Measurements from ENCODE around the gene SPPL2A. TPM values are rescaled to one million over a fixed set of nuclear protein-coding genes. Genes with fewer than 3 reads are reported as not detected.

Gene SPPL2A
- total RNA-seq, 1 donor from 2014 or later, result 76.7 TPM

DNA sequence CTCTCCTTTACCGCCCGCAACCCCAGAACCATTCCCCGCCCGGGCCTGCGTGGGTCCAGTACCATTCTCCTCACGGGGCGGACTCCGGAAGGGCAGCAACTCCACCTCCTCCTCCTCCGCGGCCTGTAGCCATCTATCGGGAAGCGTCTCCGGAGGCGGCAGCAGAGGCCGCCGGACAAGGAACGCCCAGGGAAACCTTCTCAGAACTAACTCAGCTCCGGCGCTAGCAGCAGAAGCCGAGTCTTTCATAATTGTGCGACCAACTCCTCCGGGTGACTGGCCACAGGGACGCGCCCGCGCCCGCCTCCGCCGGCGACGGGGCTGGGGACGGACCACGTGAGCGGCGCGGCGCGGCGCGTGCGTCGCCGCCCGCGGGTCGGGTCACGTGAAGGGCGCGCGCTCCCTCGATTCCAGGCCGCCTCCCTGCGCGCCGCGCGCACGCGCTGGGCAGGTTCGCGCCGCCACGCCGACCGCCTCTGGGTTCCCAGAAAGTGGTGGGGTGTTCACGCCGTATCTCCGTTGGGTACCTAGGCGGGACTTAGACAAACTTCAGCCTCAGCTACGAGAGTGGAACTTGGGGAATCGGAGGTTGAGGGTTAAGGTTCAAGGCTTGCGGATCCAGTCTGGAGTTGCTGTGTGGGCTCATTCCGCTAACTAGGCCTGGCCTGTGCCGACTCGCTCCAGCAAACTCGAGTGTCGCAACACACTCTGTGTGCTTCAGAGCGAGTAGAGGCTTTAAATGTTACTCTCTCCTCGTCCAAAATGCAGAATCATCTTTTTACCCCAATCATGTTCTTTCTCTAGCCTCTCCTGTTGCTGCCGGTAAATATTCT is 78.8 kb downstream of the SPPL2A start, which contains the start of gene TRPM7:
Gene TRPM7 (minus strand): TSS at position 329 of the 833 bp plus-strand sequence. CDS start 264 bp downstream, at position 65.
- DNase-seq, result peak; percentile 95

DNA sequence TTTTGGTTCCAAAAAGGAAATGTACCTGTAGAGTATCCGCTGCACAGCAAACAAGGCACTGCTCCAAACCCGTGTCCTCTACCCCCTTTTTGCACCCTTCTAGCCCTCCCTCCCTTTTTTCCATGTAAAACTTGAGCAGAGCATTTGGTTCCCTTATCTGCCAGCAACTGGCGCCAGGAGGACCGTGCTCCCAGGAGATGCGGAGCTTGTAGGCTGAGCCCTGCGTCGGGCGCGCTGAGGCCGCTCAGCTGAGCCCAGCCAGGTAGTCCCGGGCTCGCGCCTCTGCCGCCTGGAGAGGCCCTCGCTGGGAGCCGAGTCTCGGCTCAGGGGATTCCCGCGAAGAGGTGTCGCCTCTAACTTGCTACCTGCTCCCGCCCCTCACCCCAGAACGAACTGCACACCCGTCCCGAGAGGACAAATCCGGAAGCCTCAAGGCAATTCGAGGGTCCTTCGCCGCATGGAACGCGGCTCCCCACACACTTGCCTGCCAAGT is 79.5 kb downstream of the SPPL2A start:
- DNase-seq, result peak; percentile 57

DNA sequence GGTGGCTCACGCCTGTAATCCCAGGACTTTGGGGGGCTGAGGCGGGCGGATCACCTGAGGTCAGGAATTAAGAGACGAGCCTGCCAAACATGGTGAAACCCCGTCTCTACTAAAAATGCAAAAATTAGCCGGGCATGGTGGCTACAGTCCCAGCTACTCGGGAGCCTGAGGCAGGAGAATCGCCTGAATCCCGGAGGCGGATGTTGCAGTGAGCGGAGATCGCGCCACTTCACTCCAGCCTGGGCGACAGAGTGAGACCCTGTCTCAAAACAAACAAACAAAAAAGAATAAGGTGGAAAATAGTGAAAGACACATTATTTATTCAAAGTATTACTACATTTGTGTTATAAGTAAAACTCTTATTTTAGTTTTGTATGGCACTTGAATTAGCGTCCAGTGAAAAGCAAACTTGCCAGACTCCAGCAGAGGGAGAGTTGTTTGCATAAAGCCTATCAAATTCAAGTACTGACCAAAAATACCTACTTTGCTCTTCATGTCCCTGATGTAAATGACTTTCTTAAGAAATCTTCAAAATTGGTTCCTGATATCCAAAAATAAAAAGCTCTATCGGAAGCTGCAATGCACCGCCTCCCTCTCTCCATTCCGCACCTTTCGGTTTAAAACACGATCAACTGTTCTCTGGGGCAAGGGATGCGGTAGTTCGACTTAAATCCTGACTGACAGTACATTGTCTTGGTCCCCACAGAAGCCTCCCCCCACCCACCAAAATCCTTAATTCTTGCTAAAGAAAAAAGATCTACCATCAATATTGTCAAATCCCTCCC is 80.1 kb downstream of the SPPL2A start:
- peak; percentile 2 for DNase-seq

DNA sequence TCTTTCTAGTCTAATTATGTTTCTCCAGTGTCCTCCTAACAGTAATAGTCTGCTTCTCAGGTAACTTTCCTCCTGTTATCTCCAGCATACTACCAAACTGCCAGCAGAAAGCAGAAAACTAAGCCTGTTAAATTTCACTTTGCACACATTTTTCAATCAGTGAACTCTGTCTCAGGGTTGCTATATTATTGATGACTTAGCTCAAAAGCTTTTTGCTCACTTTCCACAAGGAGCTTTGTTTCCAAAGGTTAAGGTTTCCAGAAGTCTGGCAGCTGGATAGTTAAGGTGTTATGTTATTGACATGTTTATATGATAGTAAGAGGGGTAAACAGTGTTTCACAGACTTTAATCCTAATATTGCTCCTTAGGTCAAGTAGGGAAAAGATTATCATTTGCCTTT is 84.0 kb downstream of the SPPL2A start:
- DNase-seq, result no peak

DNA sequence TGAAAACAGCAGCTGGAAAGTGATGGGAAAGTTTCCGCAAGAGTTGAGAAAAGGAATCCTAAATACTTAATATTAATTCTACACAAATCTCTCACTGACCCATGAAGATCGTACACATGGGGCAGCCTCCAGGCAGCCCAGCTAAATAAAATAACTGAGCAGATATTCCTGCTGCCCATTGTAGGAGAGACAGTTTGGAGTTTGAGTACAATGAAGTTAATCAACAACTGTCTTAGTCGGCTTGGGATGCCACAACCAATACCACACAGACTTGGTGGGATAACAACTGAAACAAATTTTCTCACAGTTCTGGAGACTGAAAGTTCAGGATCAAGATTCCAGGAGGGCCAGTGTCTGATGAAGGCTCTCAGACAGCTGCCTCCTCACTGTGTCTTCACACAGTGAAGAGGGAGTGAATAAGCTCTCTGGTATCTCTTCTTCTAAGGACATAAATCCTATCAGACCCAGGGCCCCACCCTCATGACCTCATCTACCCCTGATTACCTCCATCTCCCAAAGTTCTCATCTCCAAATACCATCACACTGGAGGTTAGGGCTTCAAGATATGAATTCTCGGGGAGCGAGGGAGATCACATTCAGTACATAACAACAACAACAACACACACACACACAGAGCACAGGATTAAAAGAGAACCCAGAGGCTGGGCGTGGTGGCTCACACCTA is 88.6 kb downstream of the SPPL2A start:
- peak; percentile 13 for DNase-seq

DNA sequence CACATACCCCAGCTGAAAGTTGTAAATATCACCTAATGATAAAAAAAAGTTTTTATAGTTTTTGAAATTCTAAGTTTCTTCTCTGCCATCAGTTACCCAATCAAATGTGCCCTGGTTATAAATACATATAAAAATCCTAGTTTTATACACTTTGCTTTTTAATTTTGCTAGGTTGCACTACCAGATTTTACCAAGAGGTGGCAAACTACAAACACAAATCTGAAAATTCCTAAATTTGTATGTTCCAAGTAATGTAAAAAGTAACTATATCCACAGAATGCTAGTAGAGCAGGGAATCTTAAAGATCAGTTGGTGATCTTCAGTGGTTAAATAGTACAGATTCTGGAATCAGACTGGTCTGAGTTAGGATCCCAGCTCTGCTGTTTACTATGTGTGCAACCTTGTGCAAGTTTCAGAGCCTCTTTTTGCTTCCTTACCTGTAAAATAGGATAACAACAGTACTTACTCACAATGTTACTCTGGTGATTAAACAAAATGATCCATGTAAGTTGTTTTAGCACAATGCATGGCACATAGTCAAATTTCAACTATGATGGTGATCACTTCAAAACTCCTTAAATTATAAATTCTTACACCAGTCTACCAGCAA is 89.9 kb downstream of the SPPL2A start:
- DNase-seq, result peak; percentile 70

DNA sequence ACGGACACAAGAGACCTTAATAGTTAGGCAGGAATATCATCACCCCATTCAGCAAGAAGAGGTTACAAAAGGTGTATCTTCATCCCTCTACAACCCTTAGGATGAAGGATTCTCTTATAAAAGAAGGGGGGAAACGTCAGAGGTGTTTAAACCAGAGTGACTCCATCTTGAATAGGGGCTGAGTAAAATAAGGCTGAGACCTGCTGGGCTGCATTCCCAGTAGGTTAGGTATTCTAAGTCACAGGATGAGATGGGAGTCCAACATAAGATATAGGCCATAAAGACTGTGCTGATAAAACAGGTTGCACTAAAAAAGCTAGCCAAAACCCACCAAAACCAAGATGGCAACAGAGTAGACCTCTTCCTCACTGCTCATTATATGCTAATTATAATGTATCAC is 95.4 kb downstream of the SPPL2A start:
- DNase-seq, result no peak

DNA sequence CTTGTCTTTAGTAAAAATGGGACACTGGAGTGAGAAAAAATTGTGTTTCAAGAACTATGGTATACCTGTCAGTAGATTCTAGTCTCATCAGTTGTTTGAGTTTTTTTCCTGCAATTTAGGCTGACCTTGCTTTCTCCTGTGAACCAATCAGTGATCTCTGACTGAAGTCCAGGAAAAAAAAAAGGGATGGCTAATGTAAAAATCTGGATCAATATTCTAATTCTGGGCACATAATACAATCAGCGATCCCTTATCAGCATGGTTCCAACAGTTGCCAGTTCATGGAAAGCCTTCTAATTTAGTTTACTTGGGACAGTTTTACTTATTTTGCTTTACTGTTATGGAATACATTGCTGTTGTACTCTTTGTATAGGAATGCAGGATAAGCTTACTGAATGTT is 95.9 kb downstream of the SPPL2A start:
- DNase-seq, result no peak

DNA sequence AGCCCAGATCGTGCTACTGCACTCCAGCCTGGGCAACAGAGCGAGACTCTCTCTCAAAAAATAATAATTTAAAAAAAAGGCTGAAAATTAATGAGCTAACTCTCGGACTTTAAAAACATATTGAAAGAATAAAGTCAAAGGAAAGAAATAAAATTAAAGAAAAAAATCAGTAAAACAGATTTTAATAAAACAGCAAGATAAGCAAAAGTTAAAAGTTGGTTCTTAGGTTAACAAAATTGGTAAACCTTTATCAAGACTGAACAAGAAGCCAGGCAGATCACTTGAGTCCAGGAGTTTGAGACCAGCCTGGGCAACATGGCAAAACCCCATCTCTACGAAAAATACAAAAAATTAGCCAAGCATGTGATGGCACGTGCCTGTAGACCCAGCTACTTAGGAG is 99.6 kb downstream of the SPPL2A start:
- no peak for DNase-seq

DNA sequence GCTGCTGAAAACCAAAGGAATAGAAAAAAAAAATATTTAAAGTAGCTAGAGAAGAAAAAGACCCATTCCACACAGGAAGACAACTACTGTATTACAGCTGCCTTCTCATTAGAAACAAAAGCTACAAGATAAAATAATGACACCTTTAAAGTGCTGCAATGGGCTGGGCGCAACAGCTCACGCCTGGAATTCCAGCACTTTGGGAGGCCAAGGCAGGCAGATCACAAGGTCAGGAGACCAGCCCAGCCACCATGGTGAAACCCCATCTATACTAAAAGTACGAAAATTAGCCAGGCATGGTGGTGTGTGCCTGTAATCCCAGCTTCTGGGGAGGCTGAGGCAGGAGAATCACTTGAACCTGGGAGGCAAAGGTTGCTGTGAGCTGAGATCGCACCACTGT is 110.0 kb downstream of the SPPL2A start:
- DNase-seq, result no peak

DNA sequence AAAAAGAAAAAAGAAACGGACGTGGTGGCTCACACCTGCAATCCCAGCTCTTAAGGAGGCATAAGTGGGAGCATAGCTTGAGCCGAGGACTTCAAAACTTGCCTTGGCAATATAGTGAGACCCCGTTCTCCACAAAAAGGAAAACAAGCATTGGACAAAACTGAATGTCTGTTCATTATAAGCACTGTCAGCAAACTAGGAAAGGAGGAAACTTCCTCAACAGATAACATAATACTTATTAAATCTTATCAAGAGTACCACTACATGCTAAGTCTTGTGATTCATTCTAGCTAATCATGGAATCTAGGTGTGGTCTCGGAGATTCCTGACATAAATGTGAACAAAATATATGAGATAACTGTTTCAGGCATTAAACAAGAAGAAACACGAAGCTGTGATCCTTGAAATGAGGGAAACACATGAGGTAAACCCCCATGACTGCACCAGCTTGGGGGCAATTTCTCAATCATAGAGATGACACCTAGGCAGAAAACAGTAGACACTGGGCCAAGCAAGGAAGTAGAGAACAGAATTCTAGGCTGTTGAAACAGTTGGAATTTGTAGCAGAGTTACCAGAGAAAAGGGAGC is 112.3 kb downstream of the SPPL2A start:
- DNase-seq, result no peak

DNA sequence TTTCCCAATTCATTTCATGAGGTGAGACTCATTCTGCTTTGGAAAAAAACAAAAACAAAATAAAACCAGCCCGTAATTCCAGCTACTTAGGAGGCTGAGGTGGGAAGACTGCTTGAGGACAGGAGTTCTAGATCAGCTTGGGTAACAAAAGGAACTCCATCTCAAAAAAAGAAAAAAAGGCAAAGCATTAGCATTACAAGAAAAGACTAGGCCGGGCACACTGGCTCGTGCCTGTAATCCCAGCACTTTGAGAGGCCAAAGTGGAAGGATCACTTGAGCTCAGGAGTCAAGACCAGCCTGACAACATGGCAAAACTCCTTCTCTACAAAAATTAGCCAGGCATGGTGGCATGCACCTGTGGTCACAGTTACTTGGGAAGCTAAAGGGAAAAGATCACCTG is 112.8 kb downstream of the SPPL2A start:
- DNase-seq, result no peak

Small RNAs within 50 kb of the gene (small RNA-seq; reads per million reads assigned to genes)
- gene AC012100.1 (ENCODE audit: low replicate concordance) (not detected), gene RN7SL354P (ENCODE audit: low replicate concordance) (not detected)

Other genes starting within 250 kb of the SPPL2A start
- gene USP50, start 219.0 kb downstream of the SPPL2A start, total RNA-seq, result not detected
- 75.0 TPM for gene TRPM7, start 78.9 kb downstream of the SPPL2A start, total RNA-seq
- 14.2 TPM for gene AP4E1, start 143.0 kb upstream of the SPPL2A start, total RNA-seq

All from tongue (tissue), 3 donors.